AG04449 (cell line): ENCODE data around the gene CTDSPL.

Experiments used
- CTCF ChIA-PET: fragments of 350-600 bp; formaldehyde crosslinking; extraction: SDS; loops from one replicate; lab custom pipeline; 2021; ENCODE audit warnings: antibody characterized with exemption; lab: Yijun Ruan, JAX
- POLR2A ChIA-PET: fragments of 400-600, 350-600 bp; formaldehyde crosslinking; extraction: SDS; loops from one replicate; lab custom pipeline; 2020; ENCODE audit warnings: antibody characterized with exemption, inconsistent platforms; lab: Yijun Ruan, JAX
- DNase-seq: peaks from one replicate; pipeline ENCODE4 v3.0.0-alpha.2; 2010; ENCODE audit warnings: low read depth, low spot score
- H3K4me3 ChIP-seq: 2 replicates; pipeline ENCODE4 v1.5.1; 2011; ENCODE audit warnings: low read depth, mild to moderate bottlenecking, control low read depth, low read length
- CTCF ChIP-seq: IDR thresholded peaks from one replicate; pipeline ENCODE4 v1.5.1; 2011; ENCODE audit warnings: mild to moderate bottlenecking, moderate library complexity, low read length, control low read depth, inconsistent platforms; ENCODE audit not compliant: insufficient read depth; ENCODE audit errors: missing control alignments

Gene CTDSPL

GRCh38 chr3:38018296-38019266, 156.9 kb downstream of the CTDSPL start:
- no peak overlapping the region for H3K4me3 ChIP-seq
- CTCF ChIA-PET: no interaction called here
- POLR2A ChIA-PET: no interaction called here
- DNase-seq: no peak
- no peak for TF ChIP-seq CTCF

- no peak for DNase-seq
- ChIA-PET CTCF (interaction anchor here (1.1 to 1.3 kb wide), 2 partner anchors 24 to 327 kb away, joined by 3 read pairs; partner anchors contain the start of gene XYLB), POLR2A (no interaction called here)
These were observed 158.1 kb downstream of the CTDSPL start for GRCh38 chr3:38019658-38020341.

GRCh38 chr3:38020342-38020726, 158.7 kb downstream of the CTDSPL start:
- ChIA-PET CTCF (interaction anchor here (1.1 to 1.3 kb wide), 2 partner anchors 25 to 326 kb away, joined by 3 read pairs; partner anchors contain the start of gene XYLB), POLR2A (no interaction called here)
- H3K4me3 ChIP-seq: no peak overlapping the region
- TF ChIP-seq CTCF: no peak
- DNase-seq: no peak

More at GRCh38 chr3:38019658-38020341, 158.1 kb downstream of the CTDSPL start:
- TF ChIP-seq CTCF: no peak
- H3K4me3 ChIP-seq: no peak overlapping the region

- no peak for DNase-seq
- no peak for TF ChIP-seq CTCF
- H3K4me3 ChIP-seq: no peak overlapping the region
- ChIA-PET CTCF (interaction anchor here (1.1 to 1.4 kb wide), 3 partner anchors 24 to 325 kb away, joined by 3 read pairs; partner anchors contain the start of gene XYLB), POLR2A (interaction anchor here (1.2 kb wide), 1 partner anchor 20 kb away, joined by 3 read pairs; no protein-coding TSS in a partner anchor)
These were observed 159.5 kb downstream of the CTDSPL start for GRCh38 chr3:38021196-38021595.

- ChIA-PET CTCF (interaction anchor here (0.9 to 1.4 kb wide), 3 partner anchors 9 to 26 kb away, joined by 3 to 4 read pairs (median 3); no protein-coding TSS in a partner anchor), POLR2A (interaction anchor here (1.2 kb wide), 1 partner anchor 21 kb away, joined by 3 read pairs; no protein-coding TSS in a partner anchor)
- no peak for DNase-seq
- H3K4me3 ChIP-seq: no peak overlapping the region
- TF ChIP-seq CTCF: no peak
These were observed 160.6 kb downstream of the CTDSPL start for GRCh38 chr3:38022301-38022700.
